ENCODE data around the gene DCN. TPM values are rescaled to one million over a fixed set of nuclear protein-coding genes. Genes with fewer than 3 reads are reported as not detected.

DCN gene
- total RNA-seq, 1 donor from 2014 or later: not detected

DNA sequence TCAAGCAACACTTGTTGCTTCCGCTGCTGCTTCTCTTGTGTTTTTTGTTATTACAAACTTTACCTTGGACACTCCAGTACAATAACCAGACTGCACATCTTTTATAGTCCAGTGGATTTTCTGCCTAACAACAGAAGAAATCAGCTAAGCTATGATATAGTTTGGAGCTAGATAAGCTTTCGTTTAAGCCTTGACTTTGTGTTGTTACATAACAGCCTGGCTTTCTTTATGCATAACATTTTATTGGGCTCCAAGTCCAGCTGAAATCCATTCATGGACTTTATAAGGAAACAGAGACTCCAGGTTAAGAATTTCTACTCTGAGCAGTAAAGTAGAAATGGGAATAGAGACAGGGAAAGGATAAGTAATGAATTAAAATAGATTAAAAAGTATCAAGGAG, 3.5 kb upstream of the DCN start:
- no peak for DNase-seq (ENCODE audit: low read depth in 2 of 2)

DNA sequence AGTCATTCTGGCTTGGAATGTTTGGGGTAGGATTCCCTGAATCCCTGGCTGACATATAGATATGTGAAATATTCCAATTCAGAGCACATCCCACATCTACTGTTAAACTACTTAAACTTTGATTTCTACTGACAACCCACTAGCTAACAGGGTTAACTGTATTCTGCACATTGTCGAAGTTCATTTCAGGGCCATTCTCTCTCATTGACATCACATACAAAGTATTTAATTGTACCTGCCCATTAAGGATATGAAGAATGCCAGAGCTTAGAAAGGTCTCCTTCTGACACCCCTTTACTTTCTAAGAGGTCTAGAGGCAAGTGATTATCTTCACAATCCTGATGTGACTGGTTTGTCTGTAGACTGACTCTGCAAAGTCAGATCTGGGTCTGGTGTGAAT, 2.8 kb upstream of the DCN start:
- DNase-seq (ENCODE audit: low read depth in 2 of 2): no peak

DNA sequence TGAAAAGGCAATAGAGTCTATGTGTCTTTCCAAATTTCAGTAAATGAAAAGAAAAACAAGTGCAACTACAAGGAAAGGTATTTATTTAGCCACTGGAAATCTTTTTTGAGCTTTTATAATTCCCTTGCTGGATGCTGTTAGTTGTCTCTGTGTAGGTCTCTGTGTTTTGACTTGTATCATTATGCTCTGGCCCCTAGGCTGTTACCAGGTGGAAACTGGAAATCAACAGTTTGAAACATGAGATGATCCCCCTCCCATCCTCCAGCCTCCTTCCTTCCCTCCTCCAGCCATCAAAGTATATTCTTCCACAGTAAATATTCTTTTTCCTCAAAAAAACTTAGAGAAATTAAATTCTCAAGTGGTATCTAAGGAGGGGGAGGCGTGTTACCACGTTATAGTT, 934 bp upstream of the DCN start:
- no peak for DNase-seq (ENCODE audit: low read depth in 2 of 2)

DNA sequence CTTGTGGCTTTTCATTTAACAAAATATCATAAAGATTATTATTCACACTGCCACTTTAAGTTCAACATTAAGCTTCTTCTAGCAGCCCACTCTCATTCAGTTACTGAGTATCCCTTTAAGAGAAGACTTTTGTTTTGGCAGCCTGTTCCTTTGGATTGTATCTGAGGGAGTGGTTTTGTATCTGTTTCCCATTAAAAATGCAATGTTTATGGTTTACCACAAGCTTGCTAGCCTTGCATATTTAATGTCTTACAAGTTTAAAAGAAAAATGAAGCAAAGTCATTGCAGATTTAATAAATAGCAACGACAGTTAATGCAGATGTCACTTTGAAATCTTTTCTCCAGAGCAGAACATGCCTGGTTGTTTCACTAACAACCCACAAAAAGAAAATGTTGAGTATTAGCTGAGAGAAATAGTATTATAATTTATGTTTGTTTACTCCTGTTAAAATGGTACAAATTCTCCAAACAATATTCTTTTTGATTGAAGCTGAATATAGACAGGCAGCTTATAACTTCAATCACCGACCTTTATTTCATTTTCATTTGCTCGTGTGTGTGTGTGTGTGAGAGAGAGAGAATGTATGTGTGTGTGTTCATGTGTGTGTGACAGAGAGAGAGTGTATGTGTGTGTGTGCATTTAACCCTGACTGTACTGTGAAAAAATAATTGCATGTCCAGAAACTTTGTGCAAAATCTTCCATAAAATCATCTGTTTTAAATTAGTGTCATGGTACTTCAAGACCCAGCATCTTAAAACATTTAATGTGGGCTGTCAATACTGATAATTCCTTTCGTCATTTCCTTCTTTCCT, 1.8 kb downstream of the DCN start:
- no peak for DNase-seq (ENCODE audit: low read depth in 2 of 2)

DNA sequence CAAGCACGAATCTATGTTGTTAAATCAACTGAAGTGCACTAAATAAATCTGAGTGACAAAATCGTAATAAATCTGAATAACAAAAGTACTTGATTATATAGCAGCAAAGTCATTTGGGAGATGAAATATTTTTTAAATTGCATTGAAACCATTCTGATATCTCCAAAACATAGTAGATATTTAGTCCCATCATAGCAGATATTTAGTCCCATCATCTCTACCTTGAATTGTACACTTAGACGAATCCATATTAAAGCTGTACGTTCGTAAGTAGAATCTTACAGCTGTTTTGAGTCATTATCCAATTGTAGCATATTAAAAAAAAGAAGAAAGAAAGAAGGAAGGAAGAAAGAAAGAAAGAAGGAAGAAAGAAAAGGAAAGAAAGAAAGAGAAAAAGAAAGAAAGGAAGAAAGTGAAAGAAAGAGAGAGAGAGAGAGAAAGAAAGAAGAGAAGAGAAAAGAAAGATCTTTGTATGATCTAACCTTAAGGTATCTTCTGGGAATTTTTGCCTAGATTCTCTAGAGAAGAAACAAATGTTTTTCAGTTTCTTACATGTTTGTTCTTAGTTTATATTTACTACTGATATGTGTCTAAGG, 2.6 kb downstream of the DCN start:
- no peak for DNase-seq (ENCODE audit: low read depth in 2 of 2)

DNA sequence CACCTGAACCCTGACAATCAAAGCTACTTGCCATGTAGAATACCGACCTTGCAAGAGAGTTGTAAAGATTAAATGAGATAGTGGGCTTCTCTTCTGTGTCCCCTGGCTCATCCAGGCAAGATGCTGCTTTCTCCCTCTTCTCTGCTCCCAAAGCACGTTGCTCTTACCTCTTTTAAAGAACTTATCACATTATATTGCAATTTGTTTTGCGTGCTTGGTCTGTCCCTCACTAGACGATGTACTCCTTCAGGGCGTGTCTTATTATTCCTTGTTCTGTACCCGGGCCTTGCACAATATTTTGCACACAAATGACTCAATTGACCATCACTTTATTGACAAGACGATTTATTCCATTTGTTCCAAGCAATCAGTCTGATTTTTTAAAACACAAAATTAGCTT, 3.3 kb downstream of the DCN start:
- no peak for DNase-seq (ENCODE audit: low read depth in 2 of 2)

DNA sequence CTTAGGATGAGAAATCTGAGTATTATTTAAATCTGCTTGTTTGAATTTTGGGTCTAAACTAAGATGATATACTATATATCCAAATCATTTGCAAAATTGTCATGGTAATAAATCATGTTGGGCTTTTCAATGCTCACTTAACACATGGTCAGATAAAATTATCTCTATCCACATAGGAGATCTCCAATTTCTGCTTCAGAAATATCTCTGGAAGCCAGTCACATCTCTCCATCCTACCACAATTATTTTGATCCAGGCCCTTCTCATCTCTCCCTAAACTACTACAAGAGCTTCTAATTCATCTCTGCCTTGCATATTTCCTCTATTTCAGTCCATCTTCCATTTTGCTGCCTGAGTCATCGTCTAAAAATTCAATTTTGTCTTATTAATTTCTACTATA, 3.8 kb downstream of the DCN start:
- no peak for DNase-seq (ENCODE audit: low read depth in 2 of 2)

DNA sequence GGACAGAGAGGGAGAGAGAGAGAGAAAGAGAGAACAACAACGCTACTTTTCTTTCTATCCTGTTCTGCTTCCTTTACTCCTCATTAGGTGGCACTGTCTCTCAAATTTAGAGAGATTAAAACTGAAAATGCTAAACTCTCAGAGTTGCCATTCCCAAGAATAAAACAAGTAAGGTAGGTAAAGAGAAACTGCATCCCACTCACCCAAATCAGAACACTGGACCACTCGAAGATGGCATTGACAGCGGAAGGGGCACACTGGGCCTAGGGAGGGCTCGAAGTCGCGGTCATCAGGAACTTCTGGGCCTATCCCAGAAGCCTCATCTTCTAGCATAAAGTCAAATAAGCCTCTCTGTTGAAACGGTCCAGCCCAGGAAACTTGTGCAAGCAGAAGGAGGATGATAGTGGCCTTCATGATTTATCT, 4.5 kb downstream of the DCN start:
- DNase-seq (ENCODE audit: low read depth in 2 of 2): no peak

DNA sequence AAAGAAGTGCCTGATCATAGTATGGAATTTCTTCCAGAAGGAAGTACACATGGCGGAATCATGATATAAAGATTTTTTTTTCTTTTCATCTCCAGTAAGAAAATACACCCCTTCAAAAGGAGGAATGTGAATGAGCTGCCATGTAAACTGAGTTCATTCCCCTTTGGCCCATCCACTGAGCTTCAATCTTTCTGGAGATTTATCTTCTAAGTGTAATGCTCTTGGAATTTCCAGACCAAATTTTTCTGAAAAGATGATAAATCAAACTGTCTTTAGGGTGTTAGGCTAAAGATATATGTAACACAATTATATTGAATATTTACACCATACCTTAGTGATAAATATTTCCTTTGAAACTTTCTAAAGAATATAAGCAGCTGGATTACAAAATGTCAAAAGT, 5.2 kb downstream of the DCN start:
- no peak for DNase-seq (ENCODE audit: low read depth in 2 of 2)

DNA sequence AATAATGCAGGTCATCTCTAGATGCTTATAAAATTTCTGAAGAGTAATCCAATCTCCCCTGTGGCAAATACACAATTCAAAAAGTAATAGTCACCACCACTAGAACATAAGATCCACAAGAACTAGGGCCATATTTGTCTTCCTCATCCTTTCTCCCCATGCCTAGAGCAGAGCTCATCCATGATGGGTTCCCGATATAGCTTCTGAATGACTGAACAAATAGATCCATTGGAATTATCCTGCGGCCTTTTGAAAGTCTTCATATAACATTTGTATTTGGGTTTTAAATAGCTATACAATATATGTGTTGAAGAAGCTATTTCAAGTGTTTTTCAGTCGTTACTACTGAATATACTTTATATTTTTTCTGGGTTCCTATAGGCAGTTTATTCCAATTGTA, 5.7 kb downstream of the DCN start:
- no peak for DNase-seq (ENCODE audit: low read depth in 2 of 2)

DNA sequence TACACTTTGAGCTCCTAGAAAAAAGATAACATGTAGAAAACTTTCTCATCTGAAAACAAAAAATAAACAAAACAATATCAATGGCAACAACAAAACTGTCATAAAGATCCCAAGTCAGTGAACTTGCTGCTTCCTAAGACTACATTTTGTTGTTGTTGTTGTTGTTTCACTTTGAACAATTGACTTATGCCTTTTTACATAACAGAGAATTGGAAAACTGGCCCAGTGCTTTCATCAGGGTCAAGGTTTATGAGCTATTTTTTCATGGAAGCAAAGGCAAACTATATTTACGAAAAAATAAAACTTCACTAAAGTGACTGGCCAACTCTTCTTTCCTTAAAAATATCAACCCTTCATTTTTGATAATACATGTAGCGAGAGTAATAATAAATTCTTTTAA, 6.3 kb downstream of the DCN start:
- no peak for DNase-seq (ENCODE audit: low read depth in 2 of 2)

DNA sequence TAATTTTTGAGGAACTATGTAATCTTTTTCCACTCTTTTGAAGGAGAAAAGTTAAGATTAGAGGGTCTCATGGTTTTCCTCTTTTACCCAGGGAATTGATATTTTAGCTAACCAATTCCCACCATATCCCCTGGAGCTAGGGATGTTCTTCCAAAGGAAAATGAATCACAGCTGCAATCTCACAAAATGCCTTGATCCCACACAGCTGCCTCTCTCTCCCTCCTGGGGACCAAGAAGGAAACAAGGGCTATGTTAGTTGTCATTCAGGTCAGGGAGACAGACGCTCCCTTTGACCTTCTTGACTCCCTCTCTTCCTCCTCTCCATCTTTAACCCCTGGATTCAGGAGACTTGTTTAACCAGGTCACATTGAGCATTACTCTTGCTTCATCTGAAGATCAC, 9.5 kb downstream of the DCN start:
- DNase-seq (ENCODE audit: low read depth in 2 of 2): no peak

DNA sequence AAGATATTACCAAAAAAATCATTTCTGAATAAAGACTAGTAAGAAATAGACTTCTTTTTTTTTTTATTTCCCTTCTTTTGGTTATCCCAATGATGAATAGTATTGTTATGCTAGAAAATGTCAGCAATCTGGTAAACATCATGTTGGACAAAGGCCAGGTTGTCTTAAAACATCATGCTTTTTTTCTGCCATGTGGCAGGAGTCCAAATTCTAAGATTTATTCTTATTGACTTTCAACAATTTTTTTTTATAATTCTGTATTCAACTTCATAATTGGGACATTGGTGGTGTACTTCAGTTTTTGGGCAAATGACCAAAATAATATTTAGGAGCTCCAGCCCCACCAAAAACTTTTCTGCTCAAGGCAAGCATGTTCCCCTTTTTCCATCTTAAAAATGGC, 10.5 kb downstream of the DCN start:
- no peak for DNase-seq (ENCODE audit: low read depth in 2 of 2)

DNA sequence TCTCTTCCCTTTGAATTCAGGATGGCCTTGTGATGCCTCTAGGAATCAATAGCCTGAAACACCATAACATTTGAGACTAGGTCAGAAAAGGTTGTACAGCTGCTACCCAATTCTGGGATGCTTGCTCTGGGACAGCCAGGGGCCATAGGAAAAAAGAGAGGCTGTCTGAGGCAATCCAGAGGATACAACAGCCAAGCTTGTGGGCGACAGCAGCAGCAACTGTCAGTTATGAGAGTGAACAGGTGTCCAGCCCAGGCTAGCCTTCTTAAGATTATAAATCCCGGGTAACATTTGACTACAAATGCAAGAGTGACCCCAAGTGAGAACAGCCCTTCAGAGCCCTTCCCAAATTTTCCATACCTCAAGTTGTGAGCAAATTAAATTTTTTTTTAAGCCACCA, 11.1 kb downstream of the DCN start:
- DNase-seq (ENCODE audit: low read depth in 2 of 2): no peak

DNA sequence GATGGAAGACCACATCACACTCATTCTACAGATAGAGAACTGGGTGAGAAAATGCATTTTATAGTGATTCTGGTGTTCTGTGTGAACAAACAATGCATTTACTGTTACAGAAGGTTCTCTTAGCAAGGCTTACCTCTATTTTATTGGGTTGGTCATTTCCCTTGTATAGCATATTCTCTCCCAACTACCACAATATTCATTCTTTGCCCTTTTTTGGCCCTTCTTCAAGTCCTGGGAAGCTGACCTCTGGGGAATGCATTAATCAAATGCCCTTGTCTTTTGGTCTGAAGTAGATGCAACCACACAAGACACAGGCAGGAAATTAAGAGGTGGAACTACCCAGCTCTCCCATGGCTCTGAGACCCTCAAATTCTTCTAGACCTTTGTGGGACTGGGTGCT, 19.5 kb downstream of the DCN start:
- no peak for DNase-seq (ENCODE audit: low read depth in 2 of 2)

DNA sequence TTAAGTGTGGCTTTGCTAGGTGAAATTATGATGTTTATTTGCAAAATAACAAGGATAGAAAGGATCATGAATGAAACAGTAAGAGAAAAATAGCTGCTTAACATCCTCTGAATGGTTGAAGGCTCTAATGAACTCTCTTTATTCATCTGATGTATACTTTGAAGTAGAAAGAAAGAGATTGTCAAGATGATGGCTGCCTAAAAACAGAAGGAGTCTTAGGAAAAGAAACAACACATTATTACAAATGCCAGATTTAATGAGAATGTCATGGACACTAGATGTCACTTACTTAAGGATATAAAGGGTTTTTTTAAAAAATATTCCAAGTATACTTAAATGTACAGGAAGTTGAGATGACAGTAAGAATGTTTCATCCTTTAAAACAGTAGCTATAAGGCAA, 21.6 kb downstream of the DCN start:
- no peak for DNase-seq (ENCODE audit: low read depth in 2 of 2)

DNA sequence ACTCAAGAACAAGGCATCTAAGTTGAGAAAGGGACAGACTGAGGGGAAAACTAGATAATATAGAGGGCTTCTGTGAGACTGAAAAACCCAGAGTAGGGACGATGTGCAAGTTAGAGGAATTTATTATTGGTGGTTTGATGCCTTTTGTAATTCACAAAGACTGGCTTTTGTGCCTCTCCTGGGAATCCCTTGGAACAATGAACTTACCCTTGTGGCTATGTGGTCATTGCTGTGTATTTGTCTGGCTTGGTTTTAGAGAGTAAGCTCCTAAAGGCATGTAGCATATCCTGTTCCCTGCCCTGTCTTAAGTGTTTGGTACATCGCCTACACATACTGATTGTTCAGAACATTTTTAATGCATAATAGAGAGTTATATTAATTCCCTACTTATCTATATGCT, 26.6 kb downstream of the DCN start:
- no peak for DNase-seq (ENCODE audit: low read depth in 2 of 2)

DNA sequence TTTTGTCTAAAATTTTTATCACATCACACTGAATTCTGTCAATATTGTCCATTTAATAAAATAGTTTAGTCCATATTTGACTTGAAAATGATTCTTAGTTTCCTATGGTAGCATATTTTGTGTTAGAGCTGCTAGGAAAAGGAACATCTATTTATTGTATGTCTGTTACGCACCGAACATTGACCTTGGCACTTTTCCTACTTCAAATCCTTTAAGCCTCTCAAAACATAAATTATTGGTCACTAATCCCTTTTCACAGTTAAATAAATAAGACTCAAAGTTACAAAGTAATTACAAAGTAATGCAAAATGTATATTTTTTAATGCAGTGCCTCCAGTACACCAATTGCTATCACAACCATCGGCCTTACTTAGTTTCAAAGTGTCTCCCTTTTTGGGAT, 28.5 kb downstream of the DCN start:
- no peak for DNase-seq (ENCODE audit: low read depth in 2 of 2)

DNA sequence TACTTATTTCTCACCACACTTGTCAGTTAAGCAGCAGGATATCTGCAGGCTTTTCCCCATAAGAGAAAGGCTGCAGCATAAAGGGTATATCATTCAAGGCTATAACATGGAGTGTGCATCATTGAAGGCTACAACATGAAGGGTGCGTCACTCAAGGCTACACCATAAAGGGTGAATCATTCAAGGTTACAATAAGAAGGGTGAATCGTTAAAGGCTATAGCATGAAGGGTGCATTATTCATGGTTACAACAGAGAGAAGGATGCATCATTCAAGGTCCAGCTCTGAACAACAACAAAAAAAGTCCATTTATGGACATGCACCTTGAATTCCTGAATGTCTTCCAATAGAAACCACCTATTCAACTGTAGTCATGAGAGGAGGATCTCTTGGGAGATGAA, 38.6 kb downstream of the DCN start:
- DNase-seq (ENCODE audit: low read depth in 2 of 2): no peak

DNA sequence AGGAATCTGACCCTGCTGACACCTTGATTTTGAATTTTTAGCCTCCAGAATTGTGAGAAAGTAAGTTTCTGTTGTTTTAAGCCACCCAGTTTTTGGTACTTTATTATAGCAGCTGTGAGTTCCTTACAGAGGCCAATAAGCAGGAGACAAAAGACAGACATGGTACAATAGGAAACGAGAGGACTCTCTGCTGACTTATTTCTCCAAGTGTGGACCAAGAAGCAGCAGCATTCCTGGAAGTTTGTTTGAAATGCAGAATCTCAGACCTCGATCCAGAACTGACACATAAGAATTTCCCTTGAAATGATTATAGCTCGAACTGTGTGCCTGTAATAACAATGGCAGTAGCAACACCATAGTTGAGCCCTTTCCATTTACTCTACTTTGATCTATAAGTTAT, 39.4 kb downstream of the DCN start:
- no peak for DNase-seq (ENCODE audit: low read depth in 2 of 2)

DNA sequence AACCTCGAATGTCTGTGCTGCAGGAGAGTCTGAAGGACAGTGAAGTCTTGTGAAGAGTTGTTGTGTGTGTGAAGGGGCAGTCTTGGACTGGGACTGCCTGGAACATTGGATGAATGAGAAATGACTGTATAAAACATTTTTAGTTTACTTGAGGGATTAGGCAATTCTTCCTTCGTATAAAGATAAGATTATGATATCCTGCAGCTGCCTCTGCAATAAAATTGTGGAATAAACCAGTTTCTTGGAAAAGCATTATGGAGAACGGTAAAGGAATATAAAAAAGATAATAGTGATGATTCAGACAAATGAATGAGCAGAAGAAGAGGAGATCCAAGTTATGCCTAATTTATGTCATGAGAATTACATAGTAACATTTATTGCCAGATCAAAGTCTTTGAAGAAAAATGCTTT, 40.4 kb downstream of the DCN start:
- no peak for DNase-seq (ENCODE audit: low read depth in 2 of 2)

DNA sequence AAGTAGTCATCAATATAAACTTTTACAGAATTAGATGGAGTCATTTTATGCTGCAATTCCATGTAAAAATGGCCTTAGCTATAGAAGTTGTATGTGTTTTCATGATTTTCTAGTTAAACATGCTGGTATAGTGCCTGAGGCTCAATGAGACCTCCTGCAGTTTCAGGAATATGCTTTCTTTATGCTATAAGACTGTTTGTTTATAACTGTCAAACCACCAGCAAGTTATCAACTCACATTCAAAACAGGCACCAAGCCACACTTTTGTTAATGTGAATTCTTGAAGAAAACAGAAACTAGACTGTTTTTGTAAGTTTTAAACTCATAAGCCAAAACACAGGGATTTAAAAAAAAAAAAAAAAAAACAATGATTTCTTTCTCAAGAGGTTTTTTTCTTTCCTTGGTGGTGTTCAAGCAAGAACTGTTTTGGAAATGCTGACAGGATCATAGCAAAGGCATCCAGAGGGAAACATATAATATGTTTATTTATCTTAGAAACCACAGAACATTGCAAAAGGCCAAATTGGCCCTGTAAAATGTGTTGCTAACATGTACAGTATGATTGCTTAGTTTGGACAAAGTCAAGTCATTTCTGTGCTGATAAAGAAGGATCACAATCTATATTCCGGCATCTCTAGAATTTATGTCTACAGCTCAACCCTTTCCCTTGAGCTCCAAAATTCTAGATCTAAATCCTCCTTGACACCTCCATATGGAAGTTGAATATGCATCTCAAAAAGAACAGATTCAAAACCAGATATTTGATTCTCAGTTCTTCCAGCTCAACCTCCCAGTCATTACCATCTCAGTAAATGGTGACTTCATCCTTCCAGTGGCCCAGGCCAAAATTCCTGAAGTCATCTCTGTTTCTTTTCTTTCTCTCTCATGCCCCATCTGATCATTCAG, 42.3 kb downstream of the DCN start:
- no peak for DNase-seq (ENCODE audit: low read depth in 2 of 2)

DNA sequence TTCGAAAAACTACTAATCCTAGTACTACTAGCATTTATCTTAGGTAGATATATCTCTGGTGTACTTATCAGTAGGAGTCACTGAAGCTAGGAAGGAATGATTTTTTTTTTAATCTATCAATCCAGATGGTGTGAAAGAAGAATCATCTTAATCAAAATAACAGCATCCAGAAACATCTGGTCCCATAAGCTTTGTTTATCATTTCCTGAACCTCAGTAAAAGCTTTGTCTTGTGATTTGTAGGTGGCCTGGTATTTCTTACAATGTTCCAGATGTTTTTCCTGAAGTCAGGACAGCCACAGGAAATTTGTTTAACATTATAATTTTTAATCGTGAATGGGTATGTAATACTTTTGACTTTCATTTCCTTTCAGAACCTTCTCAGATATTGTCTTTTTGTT, 43.3 kb downstream of the DCN start:
- DNase-seq (ENCODE audit: low read depth in 2 of 2): no peak

Data from dermis microvascular lymphatic vessel endothelial cell (primary cell).